ENCODE results near the gene PABPN1L. TPM values are rescaled to one million over a fixed set of nuclear protein-coding genes. Genes with fewer than 3 reads are reported as not detected.

The PABPN1L gene
- total and polyA plus RNA-seq, 12 donors = 0.21 TPM; not detected in 11

- 83 to 89% methylated on average over 20 of the region's 20 CpGs for WGBS, 2 donors
- no peak overlapping the region for H3K4me3 ChIP-seq
- H3K36me3 ChIP-seq = peaks cover 0 to 71% (median 6%) of the 10 kb centered on the region in 9 donors
- H3K4me1 ChIP-seq = peaks cover 0 to 6% (median 0%) of the 10 kb centered on the region in 9 donors
- ATAC-seq (no peak), DNase-seq (no peak)
- H3K27me3 ChIP-seq = peaks cover 0 to 16% (median 4%) of the 10 kb centered on the region in 7 donors
- no peak overlapping the region for H3K27ac ChIP-seq
- TF ChIP-seq CTCF (IDR thresholded peaks at IDR 0.05) = no peak
- H3K9me3 ChIP-seq = no peaks in the 10 kb centered on the region
- intact Hi-C loops (cut with DNase I) = no loop called here
These were observed 11.3 kb upstream of the PABPN1L start for GRCh38 chr16:88877564-88878289.

- Histone ChIP-seq H3K27me3 (peaks cover 0 to 18% (median 4%) of the 10 kb centered on the region in 7 donors), H3K36me3 (peaks cover 0 to 64% (median 6%) of the 10 kb centered on the region in 9 donors), H3K4me1 (peaks cover 0 to 6% (median 0%) of the 10 kb centered on the region in 9 donors), H3K27ac (no peak overlapping the region), H3K4me3 (no peak overlapping the region), H3K9me3 (no peaks in the 10 kb centered on the region)
- DNase-seq = no peak
- no peak for ATAC-seq
- intact Hi-C loops (cut with DNase I) = no loop called here
- 87 to 91% methylated on average over 33 of the region's 33 CpGs for WGBS, 2 donors
- TF ChIP-seq CTCF (IDR thresholded peaks at IDR 0.05) = no peak
These were observed 10.6 kb upstream of the PABPN1L start for GRCh38 chr16:88876942-88877526.

DNA sequence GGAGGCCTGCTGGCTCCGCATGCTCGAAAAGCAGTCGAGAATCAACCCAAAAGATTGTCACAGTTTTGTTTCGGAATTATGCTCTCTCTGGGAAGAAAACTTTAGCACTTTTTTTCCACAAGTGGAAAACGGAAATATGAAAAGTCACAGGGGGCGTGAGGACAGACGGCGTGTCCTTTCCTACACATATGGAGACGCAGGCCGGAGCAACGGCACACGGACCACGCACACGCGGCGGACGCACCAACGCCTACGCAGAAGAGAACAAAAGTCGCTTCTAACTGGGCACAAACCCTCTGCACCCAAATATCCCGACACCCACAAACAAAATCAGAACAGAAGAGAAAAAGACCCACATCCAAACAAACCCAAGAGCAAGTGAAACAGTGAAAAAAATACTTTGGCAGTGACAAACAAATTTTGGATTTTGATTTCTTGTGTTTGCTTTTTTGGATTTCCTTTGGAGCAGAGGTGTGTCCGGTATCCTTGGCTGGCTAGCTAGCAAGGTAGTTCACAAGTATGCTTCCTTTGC is 9.3 kb upstream of the PABPN1L start:
- 92% methylated on average over 22 of the region's 22 CpGs for WGBS, 2 donors
- Histone ChIP-seq H3K27me3 (peaks cover 0 to 19% (median 1%) of the 10 kb centered on the region in 7 donors), H3K27ac (no peak overlapping the region), H3K9me3 (no peaks in the 10 kb centered on the region), H3K4me1 (peaks cover 0 to 12% (median 7%) of the 10 kb centered on the region in 9 donors), H3K4me3 (no peak overlapping the region), H3K36me3 (peaks cover 0 to 52% (median 6%) of the 10 kb centered on the region in 9 donors)
- DNase-seq (no peak), ATAC-seq (no peak)
- intact Hi-C loops (cut with DNase I) = no loop called here
- TF ChIP-seq CTCF (IDR thresholded peaks at IDR 0.05) = no peak

DNA sequence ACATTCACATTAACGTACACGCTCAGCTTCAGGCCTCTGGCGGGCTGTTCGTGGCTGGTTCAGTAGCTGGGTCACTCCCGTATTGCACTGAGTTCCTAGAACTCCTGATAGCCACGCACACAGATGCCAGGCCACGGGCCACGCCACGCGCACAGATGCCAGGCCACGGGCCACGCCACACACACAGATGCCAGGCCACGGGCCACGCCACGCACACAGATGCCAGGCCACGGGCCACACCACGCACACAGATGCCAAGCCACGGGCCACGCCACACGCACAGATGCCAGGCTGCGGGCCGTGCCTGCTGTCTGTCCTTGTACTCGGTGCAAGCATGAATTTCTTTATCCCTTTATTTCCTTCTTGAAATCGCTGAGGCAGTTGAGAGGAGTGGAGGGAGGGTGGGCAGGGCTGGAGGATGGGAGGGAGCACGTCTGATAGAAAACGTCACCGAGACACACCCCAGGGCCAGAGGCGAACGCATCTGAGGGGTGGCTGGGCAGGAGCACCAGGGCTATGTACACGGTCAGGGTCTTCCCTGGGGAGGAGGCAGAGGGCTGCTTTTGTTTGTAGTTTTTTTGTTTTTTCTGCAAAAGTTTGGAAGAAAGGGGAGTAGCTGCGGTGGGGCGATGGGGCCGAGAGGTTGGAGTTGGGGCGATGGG is 8.6 kb upstream of the PABPN1L start:
- ATAC-seq (no peak), DNase-seq (no peak)
- Histone ChIP-seq H3K27ac (no peak overlapping the region), H3K4me3 (no peak overlapping the region), H3K9me3 (no peaks in the 10 kb centered on the region), H3K4me1 (peaks cover 0 to 19% (median 10%) of the 10 kb centered on the region in 9 donors), H3K36me3 (peaks cover 0 to 46% (median 6%) of the 10 kb centered on the region in 9 donors), H3K27me3 (peaks cover 0 to 22% (median 7%) of the 10 kb centered on the region in 7 donors)
- WGBS, 2 donors = 89 to 92% methylated on average over 34 of the region's 34 CpGs
- intact Hi-C loops (cut with DNase I) = no loop called here
- TF ChIP-seq CTCF (IDR thresholded peaks at IDR 0.05) = no peak

All from heart right ventricle (tissue), 16 donors.